HG03060 (cell line): ENCODE results near the gene MBD3L2B.
"Not testable (repeated sequence)": the region's sequence is repeated elsewhere in the genome, so short reads cannot be mapped to it uniquely, and the experiment has no call there.

Experiments
- ATAC-seq: cut with Tn5 transposase; IDR thresholded peaks from one replicate; pipeline ENCODE4 v1.9.1; 2021; ENCODE audit warnings: low read depth, moderate number of reproducible peaks; ENCODE audit not compliant: unreplicated experiment

The MBD3L2B gene

DNA sequence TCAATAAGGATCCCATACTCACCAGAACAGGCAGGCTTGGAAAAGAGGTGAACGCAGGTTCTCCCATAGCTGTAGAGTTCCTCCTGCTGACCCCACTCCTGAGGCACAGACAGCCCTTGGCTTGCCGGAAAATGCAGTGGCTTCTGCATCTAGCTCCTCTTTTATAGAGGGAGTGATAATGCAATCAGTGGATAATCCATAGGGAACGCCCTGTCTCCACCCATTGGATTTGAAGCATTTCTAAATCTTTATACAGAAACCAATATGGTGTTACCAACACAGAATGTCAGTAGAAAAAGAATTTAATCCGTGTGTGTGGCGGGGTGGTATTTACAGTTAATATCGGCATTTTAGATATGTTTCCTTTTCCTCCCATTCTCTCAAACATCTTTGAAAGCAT lies at the start of gene MBD3L2B:
MBD3L2B (minus strand) TSS at position 101 of the 400 bp plus-strand sequence; CDS start at position 67, 34 bp downstream.
- not testable (repeated sequence) for ATAC-seq

GRCh38 chr19:7069904-7070226 lies 48.6 kb upstream of the MBD3L2B start:
- peak; percentile 9 for ATAC-seq

- peak; percentile 47 for ATAC-seq
Observed at GRCh38 chr19:7069042-7069903, 48.0 kb upstream of the MBD3L2B start, which contains the start of gene ZNF557. Gene ZNF557 (plus strand): TSS chr19:7069703. CDS start chr19:7075075, 5,372 bp downstream.

DNA sequence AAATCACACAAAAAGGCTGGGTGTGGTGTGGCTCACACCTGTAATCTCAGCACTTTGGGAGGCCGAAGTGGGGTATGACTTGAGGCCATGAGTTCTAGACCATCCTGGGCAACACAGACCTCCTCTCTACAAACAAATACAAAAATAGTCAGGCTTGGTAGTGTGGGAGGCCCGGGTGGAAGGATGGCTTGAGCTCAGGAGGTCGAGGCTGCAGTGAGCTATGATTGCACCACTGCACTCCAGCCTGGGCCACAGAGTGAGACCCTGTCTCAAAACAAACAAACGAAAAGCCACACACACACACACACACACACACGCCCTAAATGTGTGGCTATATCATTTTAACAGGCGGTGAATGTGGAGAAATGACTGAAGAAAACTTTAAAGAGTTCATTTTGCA lies 47.4 kb upstream of the MBD3L2B start:
- no peak for ATAC-seq

- ATAC-seq: no peak
Observed at GRCh38 chr19:7067716-7068115, 46.5 kb upstream of the MBD3L2B start.

- not testable (repeated sequence) for ATAC-seq
Observed at GRCh38 chr19:7067122-7067521, 45.9 kb upstream of the MBD3L2B start.

GRCh38 chr19:7063764-7064418 lies 42.7 kb upstream of the MBD3L2B start:
- no peak for ATAC-seq

DNA sequence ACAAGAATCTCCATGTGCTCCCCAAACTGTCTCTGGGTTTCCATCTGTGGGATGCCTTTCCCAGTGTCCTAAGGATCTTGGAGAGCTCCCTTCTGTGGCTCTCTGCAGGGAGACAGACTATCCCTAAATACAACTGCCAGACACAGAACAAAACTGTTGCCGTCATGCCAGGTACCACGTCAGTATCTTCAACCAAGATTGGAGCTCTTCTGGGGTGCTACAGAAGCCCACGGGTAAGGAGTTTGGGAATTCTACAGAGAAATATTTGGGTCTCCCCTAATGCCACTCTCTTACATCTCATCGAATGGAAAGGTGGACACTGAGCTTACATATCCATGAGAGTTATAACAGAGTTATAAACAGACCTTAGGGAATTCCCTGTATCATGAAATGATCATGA lies 42.1 kb upstream of the MBD3L2B start:
- ATAC-seq: no peak

- not testable (repeated sequence) for ATAC-seq
Observed at GRCh38 chr19:7059977-7060376, 38.7 kb upstream of the MBD3L2B start.

DNA sequence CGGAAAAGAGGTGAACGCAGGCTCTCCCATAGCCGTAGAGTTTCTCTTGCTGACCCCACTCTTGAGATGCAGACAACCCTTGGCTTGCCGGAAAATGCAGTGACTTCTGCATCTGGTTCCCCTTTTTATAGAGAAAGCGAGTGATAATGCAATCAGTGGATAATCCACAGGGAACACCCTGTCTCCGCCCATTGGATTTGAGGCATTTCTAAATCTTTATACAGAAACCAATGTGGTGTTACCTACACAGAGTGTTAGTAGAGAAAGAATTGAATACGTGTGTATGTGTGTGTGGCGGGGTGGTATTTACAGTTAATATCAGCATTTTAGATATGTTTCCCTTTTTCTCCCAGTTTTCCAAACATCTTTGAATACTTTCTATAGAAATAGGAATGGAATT lies 37.3 kb upstream of the MBD3L2B start, which contains the start of gene MBD3L3:
MBD3L3 (minus strand) TSS at position 101 of the 400 bp plus-strand sequence; CDS start at position 30, 71 bp downstream.
- ATAC-seq: not testable (repeated sequence)

DNA sequence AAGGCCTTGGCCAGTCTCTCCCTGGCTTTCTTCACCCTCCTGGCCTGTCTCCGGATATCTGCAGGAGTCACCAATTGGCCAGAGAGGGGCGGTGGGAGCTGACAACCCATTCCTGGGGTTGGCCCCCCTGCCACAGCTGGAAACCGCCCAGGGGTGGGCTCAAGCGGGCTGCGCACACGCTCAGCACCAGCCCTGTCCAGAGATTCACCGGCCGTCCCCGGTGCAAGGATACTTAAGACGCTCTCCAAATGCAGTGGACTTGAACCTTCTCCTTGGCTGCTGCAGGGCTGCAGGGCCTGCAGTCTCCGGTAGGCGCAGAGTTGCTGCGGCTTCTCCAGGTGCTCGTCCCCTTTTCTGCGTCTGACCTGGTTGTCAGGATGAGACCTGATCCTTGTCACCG lies 35.1 kb upstream of the MBD3L2B start:
- ATAC-seq: not testable (repeated sequence)

DNA sequence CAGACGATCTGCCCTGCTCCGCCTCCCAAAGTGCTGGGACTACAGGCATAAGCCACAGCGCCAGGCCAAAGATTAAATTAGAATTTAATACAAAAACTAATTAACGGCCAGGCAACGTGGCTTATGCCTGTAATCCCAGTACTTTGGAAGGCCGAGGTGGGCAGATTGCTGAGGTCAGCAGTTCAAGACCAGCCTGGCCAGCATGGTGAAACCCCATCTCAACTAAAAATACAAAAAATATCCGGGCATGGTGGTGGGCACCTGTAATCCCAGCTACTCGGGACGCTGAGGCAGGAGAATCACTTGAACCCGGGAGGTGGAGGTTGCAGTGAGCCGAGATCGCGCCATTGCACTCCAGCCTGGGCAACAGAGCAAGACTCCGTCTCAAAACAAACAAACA lies 34.4 kb upstream of the MBD3L2B start:
- not testable (repeated sequence) for ATAC-seq

DNA sequence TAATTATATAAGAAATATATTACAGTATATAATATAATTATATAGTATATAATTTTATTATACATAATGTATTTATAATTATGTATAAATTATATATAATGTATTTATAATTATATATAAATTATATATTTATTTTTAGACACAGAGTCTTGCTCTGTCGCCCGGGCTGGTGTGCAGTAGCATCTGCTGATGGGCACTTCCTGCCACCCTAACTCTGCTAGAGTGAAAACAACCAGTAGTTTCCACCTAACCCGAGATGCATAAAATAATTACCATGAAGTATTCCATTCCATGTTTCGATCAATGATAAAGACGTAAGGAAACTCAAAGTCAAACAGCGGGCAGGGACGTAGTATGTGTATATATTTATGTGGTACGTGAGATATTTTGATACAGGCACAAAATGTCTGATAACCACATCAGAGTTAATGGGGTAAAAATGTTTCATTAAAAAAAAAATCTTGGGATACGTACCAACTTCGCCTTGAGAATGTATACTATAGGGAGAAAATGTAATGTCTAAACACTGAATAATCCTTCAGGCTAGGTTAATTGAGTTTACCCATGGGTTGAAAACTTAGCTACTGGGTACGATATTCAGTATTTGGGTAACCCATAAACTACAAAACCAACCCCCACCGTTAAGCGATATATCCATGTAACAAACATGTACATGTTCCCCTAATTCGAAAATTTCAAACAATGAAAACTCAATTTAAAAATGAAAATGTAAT lies 33.6 kb upstream of the MBD3L2B start:
- not testable (repeated sequence) for ATAC-seq

GRCh38 chr19:7052896-7053295 lies 31.7 kb upstream of the MBD3L2B start:
- ATAC-seq: not testable (repeated sequence)

DNA sequence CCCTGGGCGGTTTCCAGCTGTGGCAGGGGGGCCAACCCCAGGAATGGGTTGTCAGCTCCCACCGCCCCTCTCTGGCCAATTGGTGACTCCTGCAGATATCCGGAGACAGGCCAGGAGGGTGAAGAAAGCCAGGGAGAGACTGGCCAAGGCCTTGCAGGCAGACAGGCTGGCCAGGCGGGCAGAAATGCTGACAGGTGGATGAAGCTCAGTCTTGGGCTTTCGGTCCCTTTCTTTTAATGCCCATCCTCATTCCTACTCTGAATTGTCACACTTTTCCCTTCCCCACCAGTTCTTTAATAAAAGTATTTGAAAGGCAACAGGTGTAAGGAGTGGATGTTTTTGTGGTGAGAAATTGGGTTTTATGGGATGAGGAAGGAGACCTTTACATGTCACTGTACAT lies 30.2 kb upstream of the MBD3L2B start:
- ATAC-seq: not testable (repeated sequence)

- ATAC-seq: not testable (repeated sequence)
Observed at GRCh38 chr19:7049021-7049420, 27.8 kb upstream of the MBD3L2B start, which contains the start of gene MBD3L2. Gene MBD3L2 (plus strand): TSS chr19:7049321. CDS start chr19:7049374, 53 bp downstream.

GRCh38 chr19:7041563-7041962 lies 20.3 kb upstream of the MBD3L2B start:
- ATAC-seq: not testable (repeated sequence)

GRCh38 chr19:7040079-7040478 lies 18.8 kb upstream of the MBD3L2B start, which contains the start of gene MBD3L4:
Gene MBD3L4 (minus strand): TSS chr19:7040179. CDS start chr19:7040144, 35 bp downstream.
- ATAC-seq: not testable (repeated sequence)

GRCh38 chr19:7030278-7030677 lies 9.0 kb upstream of the MBD3L2B start, which contains the start of gene MBD3L5:
Gene MBD3L5 (plus strand): TSS chr19:7030578. CDS start chr19:7030612, 34 bp downstream.
- ATAC-seq: not testable (repeated sequence)

GRCh38 chr19:7028790-7029189 lies 7.6 kb upstream of the MBD3L2B start:
- ATAC-seq: not testable (repeated sequence)
